SK-N-SH (cell line): Measurements from ENCODE around the gene FMO4. TPM values are rescaled to one million over a fixed set of nuclear protein-coding genes. Genes with fewer than 3 reads are reported as not detected.

Experiments used
- CTCF ChIA-PET: fragments of 300-600, 350-600 bp; formaldehyde crosslinking; extraction: SDS; loops from one replicate; lab custom pipeline; 2021; lab: Yijun Ruan, JAX
- POLR2A ChIA-PET: fragments of 350-600 bp; sonication (Branson Sonifier 250); formaldehyde crosslinking; extraction: SDS; loops from one replicate; lab custom pipeline; 2020; ENCODE audit warnings: antibody characterized with exemption, inconsistent platforms; lab: Yijun Ruan, JAX
- DNase-seq: peaks from one replicate; pipeline ENCODE4 v3.0.0; 2012
- H2AFZ ChIP-seq: fragments of 200-600 bp; sonication (generic); 2 replicates; pipeline ENCODE4 v1.8.1; 2016; ENCODE audit warnings: antibody characterized with exemption, mild to moderate bottlenecking, low read depth
- H3F3A ChIP-seq: fragments of 200-600 bp; sonication (generic); replicated peaks from 2 replicates; pipeline ENCODE3; 2016; ENCODE audit warnings: antibody characterized with exemption, mild to moderate bottlenecking; ENCODE audit not compliant: insufficient read depth
- H3K27ac ChIP-seq, 2 experiments: fragments of 200-500 bp in 1 of 2; fragments of 200-600 bp in 1 of 2; sonication (Bioruptor generic) in 1 of 2; sonication (generic), shearing (Covaris generic) in 1 of 2; 2 replicates each; pipeline versions ENCODE4 v1.5.1 to v1.6.1; 2014 to 2016; ENCODE audit warnings: low read depth in 2 of 2, inconsistent platforms in 1 of 2, low read length in 1 of 2, mild to moderate bottlenecking in 1 of 2, mixed read lengths in 1 of 2
- H3K27me3 ChIP-seq: fragments of 200-600 bp; sonication (generic), shearing (Covaris generic); 2 replicates; pipeline ENCODE4 v1.6.1; 2016; ENCODE audit warnings: mixed run types; ENCODE audit not compliant: insufficient read depth
- H3K36me3 ChIP-seq, 2 experiments: fragments of 200-500 bp in 1 of 2; fragments of 200-600 bp in 1 of 2; sonication (Bioruptor generic) in 1 of 2; sonication (generic) in 1 of 2; replicated peaks in 1 of 2; 2 replicates each; pipeline versions ENCODE3 to v1.5.1; 2014 to 2016; ENCODE audit warnings: low read length in 1 of 2, mild to moderate bottlenecking in 1 of 2; ENCODE audit not compliant: insufficient read depth in 2 of 2, control insufficient read depth in 1 of 2
- H3K4me1 ChIP-seq, 2 experiments: fragments of 200-500 bp in 1 of 2; fragments of 200-600 bp in 1 of 2; sonication (Bioruptor generic) in 1 of 2; sonication (generic), shearing (Covaris generic) in 1 of 2; 2 replicates each; pipeline versions ENCODE4 v1.5.1 to v1.6.1; 2014 to 2016; ENCODE audit warnings: low read depth in 1 of 2, low read length in 1 of 2, mixed run types in 1 of 2; ENCODE audit not compliant: insufficient read depth in 2 of 2, control insufficient read depth in 1 of 2
- H3K4me2 ChIP-seq: fragments of 200-600 bp; sonication (generic), shearing (Covaris generic); 2 replicates; pipeline ENCODE4 v1.6.1; 2017; ENCODE audit warnings: mixed run types
- H3K4me3 ChIP-seq, 2 experiments: fragments of 200-500 bp in 1 of 2; fragments of 200-600 bp in 1 of 2; sonication (Bioruptor generic) in 1 of 2; sonication (generic), shearing (Covaris generic) in 1 of 2; 2 replicates each; pipeline versions ENCODE4 v1.5.1 to v1.8.1; 2014 to 2016; ENCODE audit warnings: low read depth in 2 of 2, inconsistent platforms in 1 of 2, low read length in 1 of 2, mild to moderate bottlenecking in 1 of 2, mixed read lengths in 1 of 2, moderate library complexity in 1 of 2
- H3K79me2 ChIP-seq: fragments of 200-600 bp; sonication (generic); 2 replicates; pipeline ENCODE4 v1.8.1; 2017; ENCODE audit warnings: mild to moderate bottlenecking; ENCODE audit not compliant: insufficient read depth
- H3K9ac ChIP-seq: fragments of 200-600 bp; sonication (generic); 2 replicates; pipeline ENCODE4 v1.6.1; 2017; ENCODE audit warnings: mixed run types
- H3K9me2 ChIP-seq: fragments of 200-600 bp; sonication (generic); 2 replicates; pipeline ENCODE4 v1.6.1; 2017; ENCODE audit warnings: mixed run types
- H3K9me3 ChIP-seq: fragments of 200-600 bp; sonication (generic); 2 replicates; pipeline ENCODE4 v1.6.1; 2017; ENCODE audit warnings: mixed run types, mild to moderate bottlenecking, moderate library complexity
- H4K20me1 ChIP-seq: fragments of 200-600 bp; sonication (generic); 2 replicates; pipeline ENCODE4 v1.6.1; 2017; ENCODE audit warnings: mild to moderate bottlenecking, mixed run types; ENCODE audit not compliant: insufficient read depth
- EP300 ChIP-seq, 2 experiments: IDR thresholded peaks; 2 replicates each; pipeline versions ENCODE4 v1.4.0 to v1.6.1; 2012; ENCODE audit warnings: borderline replicate concordance in 1 of 2, low read depth in 1 of 2, low read length in 1 of 2
- EZH2phosphoT487 ChIP-seq: fragments of 200-600 bp; sonication (generic); IDR thresholded peaks from 2 replicates; pipeline ENCODE4 v1.6.1; 2017; ENCODE audit warnings: low read depth, mixed run types, mild to moderate bottlenecking, antibody characterized with exemption, moderate library complexity, borderline replicate concordance
- FOSL2 ChIP-seq: IDR thresholded peaks from 2 replicates; pipeline ENCODE4 v1.4.0; 2012; ENCODE audit warnings: low read depth, mild to moderate bottlenecking, moderate library complexity, borderline replicate concordance
- GATA2 ChIP-seq: sonication (generic); formaldehyde crosslinking; IDR thresholded peaks from 2 replicates; pipeline ENCODE4 v1.5.0; 2020; ENCODE audit warnings: mild to moderate bottlenecking, missing genetic modification reagents
- MXI1 ChIP-seq: IDR thresholded peaks from 2 replicates; pipeline ENCODE4 v1.6.1; 2012; ENCODE audit warnings: mild to moderate bottlenecking, low read depth, low read length, improper control_type of control experiment
- SIN3A ChIP-seq: IDR thresholded peaks from 2 replicates; pipeline ENCODE4 v1.6.1; 2012; ENCODE audit warnings: low read depth, mild to moderate bottlenecking, low read length, moderate library complexity, borderline replicate concordance
- USF1 ChIP-seq: IDR thresholded peaks from 2 replicates; pipeline ENCODE4 v1.4.0; 2012; ENCODE audit warnings: low read depth, borderline replicate concordance
- WGBS: methylation state at CpG from one replicate; pipeline ENCODE4 v1.1.6; 2017; ENCODE audit warnings: low lambda C conversion rate; 5-methylcytosine and 5-hydroxymethylcytosine counted together
- polyA plus RNA-seq, 3 experiments: library from polyadenylated mRNA; depleted of rRNA; stranded (reverse); fragments of >200 nt; gene quantifications; 2 replicates each; pipeline ENCODE4 v1.2.3, GENCODE V29; 2012
- TF ChIP-seq, protein P1 (sequence below): fragments of 150-350 bp; IDR thresholded peaks from 2 replicates; pipeline ENCODE4 v1.6.1; 2016; ENCODE audit warnings: mild to moderate bottlenecking, low read depth, low read length

FMO4 gene
- polyA plus RNA-seq, 1 of the 3 experiments (the other 2 are of a cell fraction): 1.6 TPM

DNA sequence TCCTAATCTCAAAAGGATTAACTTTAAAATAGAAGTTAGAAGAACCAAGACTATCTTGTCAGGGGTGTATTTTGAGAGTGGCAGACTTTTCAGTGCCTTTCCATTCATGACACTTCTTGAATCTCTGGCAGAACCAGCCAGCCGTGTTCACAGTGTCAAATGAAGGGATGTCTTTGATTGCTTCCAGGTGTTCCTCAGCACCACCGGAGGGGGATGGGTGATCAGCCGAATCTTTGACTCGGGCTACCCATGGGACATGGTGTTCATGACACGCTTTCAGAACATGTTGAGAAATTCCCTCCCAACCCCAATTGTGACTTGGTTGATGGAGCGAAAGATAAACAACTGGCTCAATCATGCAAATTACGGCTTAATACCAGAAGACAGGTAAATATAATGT is 33.4 kb upstream of the FMO4 start:
- no peaks in the 10 kb centered on the region for H3K36me3 ChIP-seq
- no peaks in the 10 kb centered on the region for H3K4me1 ChIP-seq
- H3K4me3 ChIP-seq: no peak overlapping the region
- no peaks in the 10 kb centered on the region for H3K9me3 ChIP-seq
- 5% methylated on average over 7 of the region's 7 CpGs for WGBS
- H4K20me1 ChIP-seq: no peaks in the 10 kb centered on the region
- ChIA-PET POLR2A (no interaction called here), CTCF (interaction anchor here (1.1 to 1.5 kb wide), 2 partner anchors 33 to 91 kb away, joined by 3 read pairs; no protein-coding TSS in a partner anchor)
- H3F3A ChIP-seq: no peaks in the 10 kb centered on the region
- no peak for DNase-seq
- no peak overlapping the region for H3K27ac ChIP-seq
- H3K4me2 ChIP-seq: no peak overlapping the region
- no peaks in the 10 kb centered on the region for H3K9me2 ChIP-seq
- peaks cover 24% of the 10 kb centered on the region for H3K27me3 ChIP-seq
- H2AFZ ChIP-seq: no peak overlapping the region
- no peak overlapping the region for H3K9ac ChIP-seq
- TF ChIP-seq GATA2 (CRISPR knock-in tag) (no peak), FOSL2 (no peak), EP300 (IDR thresholded peaks at IDR 0.05; ENCODE audit: borderline replicate concordance in 1 of 2, low read depth in 1 of 2, low read length in 1 of 2) (no peak), EZH2phosphoT487 (no peak), SIN3A (no peak), MXI1 (no peak)
- TF ChIP-seq, protein P1, sequence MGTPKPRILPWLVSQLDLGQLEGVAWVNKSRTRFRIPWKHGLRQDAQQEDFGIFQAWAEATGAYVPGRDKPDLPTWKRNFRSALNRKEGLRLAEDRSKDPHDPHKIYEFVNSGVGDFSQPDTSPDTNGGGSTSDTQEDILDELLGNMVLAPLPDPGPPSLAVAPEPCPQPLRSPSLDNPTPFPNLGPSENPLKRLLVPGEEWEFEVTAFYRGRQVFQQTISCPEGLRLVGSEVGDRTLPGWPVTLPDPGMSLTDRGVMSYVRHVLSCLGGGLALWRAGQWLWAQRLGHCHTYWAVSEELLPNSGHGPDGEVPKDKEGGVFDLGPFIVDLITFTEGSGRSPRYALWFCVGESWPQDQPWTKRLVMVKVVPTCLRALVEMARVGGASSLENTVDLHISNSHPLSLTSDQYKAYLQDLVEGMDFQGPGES: no peak
- no peaks in the 10 kb centered on the region for H3K79me2 ChIP-seq

DNA sequence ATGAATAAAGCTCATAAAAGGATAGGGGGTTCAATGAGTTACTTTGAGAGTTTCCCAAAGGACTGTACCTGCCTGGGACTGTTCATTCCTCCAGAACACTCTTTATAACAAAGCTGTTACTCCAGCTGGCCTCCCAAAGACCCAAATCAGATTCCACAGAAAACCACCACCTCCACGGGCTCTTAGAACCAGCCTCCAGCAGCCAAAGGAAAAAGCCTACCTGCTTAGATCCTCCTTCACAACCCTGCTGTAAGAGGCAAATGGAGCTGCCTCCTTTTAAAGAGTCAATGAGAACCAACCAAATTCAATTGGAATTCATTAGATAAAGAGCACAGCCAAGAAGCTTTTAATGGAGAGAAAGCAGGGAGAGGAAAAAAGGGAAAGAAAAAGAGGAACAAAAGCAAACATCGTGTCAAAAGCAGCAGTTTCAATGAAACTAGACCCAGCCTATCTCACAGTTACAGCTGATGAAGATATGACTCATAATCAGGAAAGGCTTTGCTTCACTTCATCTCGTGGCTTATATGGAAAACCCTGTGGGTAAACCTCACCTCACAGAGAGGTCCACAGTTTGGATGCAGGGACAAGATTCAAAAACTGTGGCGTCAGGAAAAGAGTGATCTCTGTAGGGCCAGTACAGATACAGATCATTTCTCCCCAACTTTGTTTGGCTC is 27.8 kb upstream of the FMO4 start:
- Histone ChIP-seq H3K27me3 (peaks cover 13% of the 10 kb centered on the region), H3K4me2 (no peak overlapping the region), H4K20me1 (no peaks in the 10 kb centered on the region), H3K79me2 (no peaks in the 10 kb centered on the region), H2AFZ (no peak overlapping the region), H3K36me3 (no peaks in the 10 kb centered on the region), H3K4me1 (no peaks in the 10 kb centered on the region; a peak in 1 of 4 replicates), H3K9me2 (no peaks in the 10 kb centered on the region), H3F3A (no peaks in the 10 kb centered on the region), H3K27ac (no peak overlapping the region), H3K4me3 (no peak overlapping the region), H3K9ac (no peak overlapping the region), H3K9me3 (no peaks in the 10 kb centered on the region)
- TF ChIP-seq FOSL2 (0 out of 2 replicates have a peak, but pooled peaks have one; percentile 6), USF1 (no peak)
- under 1% methylated on average over 4 of the region's 4 CpGs for WGBS
- CTCF ChIA-PET: interaction anchor here (0.8 to 1.7 kb wide), 2 partner anchors 18 to 28 kb away, joined by 3 to 7 read pairs; partner anchors contain the start of gene FMO4
- POLR2A ChIA-PET: no interaction called here
- DNase-seq: no peak
